Subcutaneous adipose tissue (tissue), 4 donors: Measurements from ENCODE around the gene NFAM1. TPM values are rescaled to one million over a fixed set of nuclear protein-coding genes. Genes with fewer than 3 reads are reported as not detected.

Experiments used
- total RNA-seq, 4 donors: library from RNA; depleted of rRNA; stranded (reverse); fragments of >200 nt; gene quantifications; one replicate each; pipeline ENCODE4 v1.1.0, GENCODE V29; 2016
- TF ChIP-seq, protein P1 (sequence below): fragments of 450-650 bp; IDR thresholded peaks from one replicate; pipeline ENCODE4 v1.5.1; 2016; ENCODE audit warnings: low read depth, mild to moderate bottlenecking, control low read depth, antibody characterized with exemption, moderate library complexity

Gene NFAM1
- total RNA-seq, 4 donors from 2014 or later: 2.6 to 10.9 (median 5.8) TPM

- TF ChIP-seq, protein P1, sequence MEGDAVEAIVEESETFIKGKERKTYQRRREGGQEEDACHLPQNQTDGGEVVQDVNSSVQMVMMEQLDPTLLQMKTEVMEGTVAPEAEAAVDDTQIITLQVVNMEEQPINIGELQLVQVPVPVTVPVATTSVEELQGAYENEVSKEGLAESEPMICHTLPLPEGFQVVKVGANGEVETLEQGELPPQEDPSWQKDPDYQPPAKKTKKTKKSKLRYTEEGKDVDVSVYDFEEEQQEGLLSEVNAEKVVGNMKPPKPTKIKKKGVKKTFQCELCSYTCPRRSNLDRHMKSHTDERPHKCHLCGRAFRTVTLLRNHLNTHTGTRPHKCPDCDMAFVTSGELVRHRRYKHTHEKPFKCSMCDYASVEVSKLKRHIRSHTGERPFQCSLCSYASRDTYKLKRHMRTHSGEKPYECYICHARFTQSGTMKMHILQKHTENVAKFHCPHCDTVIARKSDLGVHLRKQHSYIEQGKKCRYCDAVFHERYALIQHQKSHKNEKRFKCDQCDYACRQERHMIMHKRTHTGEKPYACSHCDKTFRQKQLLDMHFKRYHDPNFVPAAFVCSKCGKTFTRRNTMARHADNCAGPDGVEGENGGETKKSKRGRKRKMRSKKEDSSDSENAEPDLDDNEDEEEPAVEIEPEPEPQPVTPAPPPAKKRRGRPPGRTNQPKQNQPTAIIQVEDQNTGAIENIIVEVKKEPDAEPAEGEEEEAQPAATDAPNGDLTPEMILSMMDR: no peak
Measured at GRCh38 chr22:42462016-42462415, 29.8 kb upstream of the NFAM1 start.

DNA sequence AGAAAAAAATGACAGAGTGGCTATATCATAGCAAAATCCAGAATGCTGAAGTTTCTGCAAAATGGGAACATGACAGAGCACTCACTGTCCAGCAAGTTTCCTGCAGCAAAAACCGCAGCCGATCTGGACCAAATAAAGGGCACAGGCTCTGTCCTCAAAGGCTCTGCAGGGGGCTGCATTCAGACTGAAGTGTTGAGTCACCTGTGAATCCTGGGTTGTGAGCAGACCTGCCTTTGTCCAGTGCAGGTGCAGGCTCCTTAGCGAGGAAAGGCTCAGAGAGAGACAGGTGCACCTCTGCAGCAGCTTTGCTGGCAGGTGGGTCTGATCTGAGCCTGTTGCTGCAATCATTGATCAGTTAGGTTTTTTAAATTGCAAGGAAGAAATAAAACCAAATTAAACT is 29.3 kb upstream of the NFAM1 start:
- TF ChIP-seq, protein P1: no peak

DNA sequence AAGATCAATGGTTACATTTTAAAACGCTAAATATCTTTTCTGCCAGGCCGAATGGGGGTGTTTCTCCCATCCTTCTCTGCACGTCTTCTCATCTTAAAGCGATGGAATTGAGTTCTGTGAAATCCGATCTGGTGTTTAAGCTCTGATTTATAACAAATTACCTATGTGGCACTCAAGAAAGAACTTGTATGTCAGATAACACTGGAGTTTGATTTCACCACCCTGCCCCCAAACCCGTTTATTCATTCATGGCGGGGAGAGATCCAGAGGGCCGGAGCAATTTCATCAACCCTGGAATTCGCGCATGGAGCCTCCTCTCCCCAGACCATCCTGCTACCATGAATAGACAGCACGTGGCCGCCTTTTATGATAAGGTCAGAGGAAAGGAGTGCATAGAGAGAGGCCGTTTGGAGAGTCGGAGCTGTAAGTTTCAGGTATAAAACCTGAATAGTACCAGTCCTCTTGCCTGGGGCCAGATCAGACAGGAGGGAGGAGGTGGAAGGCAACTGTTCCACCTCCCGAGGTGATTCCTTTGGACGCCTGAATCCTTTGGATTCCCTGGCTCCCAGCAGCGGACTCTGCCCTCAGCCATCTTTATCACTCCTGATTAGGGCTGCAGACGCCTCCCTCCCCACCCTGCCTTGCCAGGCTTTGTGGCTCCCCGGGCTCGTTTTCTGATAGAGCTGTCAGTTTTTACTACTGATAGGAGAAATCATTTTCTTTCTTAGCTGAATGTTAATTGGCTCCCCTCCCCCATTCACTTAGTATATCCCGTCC is 27.3 kb upstream of the NFAM1 start:
- TF ChIP-seq, protein P1: no peak

- TF ChIP-seq, protein P1: no peak
Measured at GRCh38 chr22:42452916-42453315, 20.7 kb upstream of the NFAM1 start.

- TF ChIP-seq, protein P1: no peak
Measured at GRCh38 chr22:42452456-42452855, 20.3 kb upstream of the NFAM1 start.

DNA sequence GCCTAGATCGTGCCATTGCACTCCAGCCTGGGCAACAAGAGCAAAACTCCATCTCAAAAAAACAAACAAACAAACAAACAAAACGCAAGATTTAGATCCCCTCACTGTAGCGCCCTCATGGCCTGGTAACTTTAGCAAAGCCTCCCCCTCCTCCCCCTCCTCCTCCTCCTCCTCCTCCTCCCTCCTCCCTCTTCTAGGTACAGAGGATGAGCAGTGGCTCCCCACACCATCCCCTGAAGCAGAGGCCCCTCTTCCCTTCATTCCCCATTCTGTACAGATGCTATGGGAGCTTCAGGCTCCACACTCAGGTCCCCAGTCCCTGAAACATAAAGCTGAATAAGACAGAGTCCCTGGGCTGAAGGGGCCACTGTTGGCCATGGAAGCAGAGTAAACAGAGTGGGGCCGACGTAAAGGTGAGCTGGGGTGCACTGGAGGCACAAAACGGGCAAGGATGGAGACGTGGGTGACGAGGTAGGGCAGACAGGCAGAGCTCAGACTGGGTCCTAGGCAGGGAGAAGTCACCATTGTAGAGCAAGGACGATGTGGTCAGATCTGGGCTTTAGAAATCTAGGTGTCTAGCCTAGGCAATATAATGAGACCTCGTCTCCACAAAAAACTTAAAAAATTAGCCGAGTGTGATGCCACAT is 19.4 kb upstream of the NFAM1 start:
- TF ChIP-seq, protein P1: no peak

GRCh38 chr22:42450862-42451261 is 18.7 kb upstream of the NFAM1 start:
- TF ChIP-seq, protein P1: no peak
